C4-2B (cell line): Measurements from ENCODE around the gene ACADS.

ENCODE experiments used
- H3K27ac ChIP-seq: fragments of 450-650 bp; 2 replicates; pipeline ENCODE4 v1.5.1; 2017
- CTCF ChIP-seq: fragments of 450-650 bp; conservative IDR thresholded peaks from 2 replicates; pipeline ENCODE4 v1.5.1; 2017; ENCODE audit warnings: mild to moderate bottlenecking
- ZFX ChIP-seq: fragments of 450-650 bp; IDR thresholded peaks from 2 replicates; pipeline ENCODE4 v1.6.1; 2017

Gene ACADS

DNA sequence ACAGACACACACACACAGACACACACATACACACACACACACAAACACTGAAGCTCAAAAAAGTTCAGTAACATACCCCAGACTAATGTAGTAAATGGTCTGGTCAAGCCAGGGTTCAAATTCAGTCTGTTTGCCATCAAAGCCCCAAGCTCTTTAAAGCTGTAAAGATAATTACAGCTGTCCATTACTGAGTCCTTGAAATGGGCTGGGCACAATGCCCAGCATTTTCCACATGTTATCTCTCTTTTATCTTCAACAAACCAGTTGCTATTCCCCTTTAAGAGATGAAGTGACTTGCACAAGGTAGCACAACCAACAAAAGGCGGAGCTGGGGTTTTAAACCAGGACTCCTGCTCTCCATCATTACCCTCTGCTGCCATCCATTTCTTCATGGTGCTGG is 23.0 kb upstream of the ACADS start:
- no peak overlapping the region for H3K27ac ChIP-seq
- no peak for TF ChIP-seq ZFX
- TF ChIP-seq CTCF, result no peak

DNA sequence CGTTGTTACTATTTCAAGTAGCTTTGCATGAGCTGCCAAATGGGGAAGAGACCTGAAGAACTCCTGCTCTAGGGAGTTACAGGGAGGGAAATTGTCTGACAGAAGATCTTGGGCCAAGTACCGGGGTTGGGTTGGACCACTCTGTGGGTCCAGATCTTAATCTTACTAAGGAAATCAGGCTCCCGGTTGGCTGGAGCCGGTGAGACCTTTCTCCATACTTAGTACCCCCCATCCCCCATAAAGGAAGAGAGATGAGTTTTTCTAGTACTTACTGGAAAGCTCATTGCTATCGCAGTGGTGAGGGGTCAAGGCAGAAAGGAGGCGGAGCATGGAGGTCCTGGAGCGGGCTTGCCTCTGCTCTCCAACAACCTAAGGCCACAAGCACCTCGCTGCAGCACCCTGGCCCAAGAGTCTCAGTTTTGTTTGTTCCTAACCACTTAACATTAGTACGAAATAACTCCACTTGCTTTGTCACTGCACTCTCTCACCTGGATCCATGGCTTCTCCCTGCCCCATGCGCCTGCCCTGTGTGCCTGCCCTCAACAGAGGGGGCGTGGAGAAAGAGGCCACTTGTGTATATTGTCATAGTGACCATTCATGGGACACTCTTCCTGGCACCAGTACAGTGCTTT is 22.2 kb upstream of the ACADS start:
- H3K27ac ChIP-seq, result no peak overlapping the region
- TF ChIP-seq ZFX (no peak), CTCF (no peak)

- TF ChIP-seq CTCF, result no peak
- TF ChIP-seq ZFX, result no peak
- H3K27ac ChIP-seq, result no peak overlapping the region
These were observed 20.0 kb upstream of the ACADS start for GRCh38 chr12:120705618-120706017.

GRCh38 chr12:120706029-120706428 is 19.6 kb upstream of the ACADS start:
- H3K27ac ChIP-seq, result no peak overlapping the region

DNA sequence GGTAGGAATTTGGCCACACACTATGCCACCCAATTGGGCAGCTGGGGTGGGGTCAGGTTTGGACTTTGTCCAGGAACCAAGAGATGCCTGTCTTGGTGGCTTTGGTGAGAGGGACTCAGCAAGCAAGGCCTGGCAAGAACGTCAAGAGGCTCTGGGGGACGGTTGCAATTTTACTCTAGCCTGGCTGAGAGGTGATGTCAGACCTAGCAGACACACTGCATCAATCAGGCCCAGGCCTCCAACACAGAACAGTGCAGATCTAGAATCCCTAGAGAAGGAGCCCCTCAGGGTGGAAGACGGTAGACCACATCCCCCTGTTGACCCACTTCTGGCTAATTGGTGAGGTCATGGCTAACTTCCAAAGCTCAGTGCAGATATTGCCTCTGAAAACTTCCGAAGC is 17.0 kb upstream of the ACADS start:
- TF ChIP-seq ZFX, result no peak
- TF ChIP-seq CTCF, result no peak
- no peak overlapping the region for H3K27ac ChIP-seq

More at GRCh38 chr12:120706029-120706428, 19.6 kb upstream of the ACADS start:
- no peak for TF ChIP-seq CTCF
- TF ChIP-seq ZFX, result no peak

DNA sequence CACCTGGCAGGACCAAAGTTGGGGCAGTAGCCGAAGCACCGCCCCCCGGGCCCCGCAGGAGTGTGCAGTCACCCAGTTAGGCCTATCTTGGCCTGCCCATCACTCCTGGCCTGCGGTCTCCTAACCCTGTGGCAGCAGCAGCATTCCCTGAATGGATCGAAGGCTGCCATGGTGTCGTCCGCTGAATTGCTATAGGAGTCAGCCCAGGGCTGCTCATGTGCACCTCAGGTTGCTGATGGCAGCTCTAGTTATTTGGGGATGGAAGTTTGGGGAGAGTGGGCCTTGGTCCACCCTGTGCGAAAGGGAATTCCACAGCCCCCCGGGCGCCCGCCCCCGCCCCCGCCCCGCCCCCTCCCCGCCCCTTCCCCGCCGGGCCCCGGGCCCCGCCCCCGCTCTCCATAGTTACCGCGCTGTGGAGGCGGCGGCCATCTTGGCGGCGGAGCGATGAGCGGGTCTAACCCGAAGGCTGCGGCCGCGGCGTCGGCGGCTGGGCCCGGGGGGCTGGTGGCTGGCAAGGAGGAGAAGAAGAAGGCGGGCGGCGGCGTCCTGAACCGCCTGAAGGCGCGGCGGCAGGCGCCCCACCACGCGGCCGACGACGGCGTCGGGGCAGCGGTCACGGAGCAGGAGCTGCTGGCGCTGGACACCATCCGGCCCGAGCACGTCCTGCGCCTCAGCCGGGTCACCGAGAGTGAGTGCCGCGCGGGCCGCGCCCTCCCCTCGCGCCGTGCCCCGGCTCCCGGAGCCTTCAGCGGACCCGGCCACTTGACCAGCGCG is 15.4 kb upstream of the ACADS start, which contains the start of gene UNC119B:
UNC119B (plus strand) TSS at position 428 of the 774 bp plus-strand sequence; CDS start at position 445, 17 bp downstream.
- peak within 1 kb of the TSS; percentile 89 for H3K27ac ChIP-seq
- TF ChIP-seq ZFX (peak; percentile 83), CTCF (no peak)

GRCh38 chr12:120710805-120711296 is 14.8 kb upstream of the ACADS start:
- peak overlapping the region; percentile 89 for H3K27ac ChIP-seq
- TF ChIP-seq CTCF (no peak), ZFX (peak; percentile 68)
